ENCODE results near the gene AQP12B. TPM values are rescaled to one million over a fixed set of nuclear protein-coding genes. Genes with fewer than 3 reads are reported as not detected.
"Not testable (repeated sequence)": the region's sequence is repeated elsewhere in the genome, so short reads cannot be mapped to it uniquely, and the experiment has no call there.

The AQP12B gene
- total RNA-seq: not detected in 2 replicates

GRCh38 chr2:240682431-240683224 is at the start of gene AQP12B:
TSS of gene AQP12B (minus strand) at chr2:240682885. CDS start at chr2:240682837, 48 bp downstream.
- H3K27ac Mint-ChIP-seq; H3K4me1 Mint-ChIP-seq (ENCODE audit: low read depth); H3K36me3 Mint-ChIP-seq (ENCODE audit: low read depth); H3K9me3 Mint-ChIP-seq; DNase-seq (ENCODE audit: low spot score); H3K27me3 Mint-ChIP-seq (ENCODE audit: low read depth); intact Hi-C loops (cut with micrococcal nuclease); H3K4me3 Mint-ChIP-seq (ENCODE audit: low read depth): not testable (repeated sequence)

- H3K4me3 Mint-ChIP-seq (ENCODE audit: low read depth): no peak overlapping the region
- H3K27me3 Mint-ChIP-seq (ENCODE audit: low read depth): no peaks in the 10 kb centered on the region
- H3K36me3 Mint-ChIP-seq (ENCODE audit: low read depth): no peaks in the 10 kb centered on the region
- DNase-seq (ENCODE audit: low spot score): no peak
- intact Hi-C loops (cut with micrococcal nuclease): no loop called here
- H3K9me3 Mint-ChIP-seq: no peaks in the 10 kb centered on the region
- H3K27ac Mint-ChIP-seq: no peak overlapping the region
- no peaks in the 10 kb centered on the region for H3K4me1 Mint-ChIP-seq (ENCODE audit: low read depth)
Measured at GRCh38 chr2:240732184-240732583, 49.5 kb upstream of the AQP12B start.

GRCh38 chr2:240731178-240731545 is 48.5 kb upstream of the AQP12B start:
- no peak overlapping the region for H3K27ac Mint-ChIP-seq
- no peaks in the 10 kb centered on the region for H3K27me3 Mint-ChIP-seq (ENCODE audit: low read depth)
- intact Hi-C loops (cut with micrococcal nuclease): no loop called here
- no peaks in the 10 kb centered on the region for H3K4me1 Mint-ChIP-seq (ENCODE audit: low read depth)
- H3K4me3 Mint-ChIP-seq (ENCODE audit: low read depth): no peak overlapping the region
- H3K9me3 Mint-ChIP-seq: no peaks in the 10 kb centered on the region
- no peaks in the 10 kb centered on the region for H3K36me3 Mint-ChIP-seq (ENCODE audit: low read depth)
- no peak for DNase-seq (ENCODE audit: low spot score)

- intact Hi-C loops (cut with micrococcal nuclease): no loop called here
- Mint-ChIP-seq H3K27ac (no peak overlapping the region), H3K4me3 (ENCODE audit: low read depth) (no peak overlapping the region), H3K27me3 (ENCODE audit: low read depth) (no peaks in the 10 kb centered on the region), H3K36me3 (ENCODE audit: low read depth) (no peaks in the 10 kb centered on the region), H3K9me3 (no peaks in the 10 kb centered on the region), H3K4me1 (ENCODE audit: low read depth) (no peaks in the 10 kb centered on the region)
- no peak for DNase-seq (ENCODE audit: low spot score)
Measured at GRCh38 chr2:240730501-240731177, 48.0 kb upstream of the AQP12B start.

GRCh38 chr2:240728827-240729226 is 46.1 kb upstream of the AQP12B start:
- Mint-ChIP-seq H3K4me3 (ENCODE audit: low read depth) (no peak overlapping the region), H3K27me3 (ENCODE audit: low read depth) (no peaks in the 10 kb centered on the region), H3K36me3 (ENCODE audit: low read depth) (no peaks in the 10 kb centered on the region), H3K4me1 (ENCODE audit: low read depth) (no peaks in the 10 kb centered on the region), H3K27ac (no peak overlapping the region), H3K9me3 (no peaks in the 10 kb centered on the region)
- no peak for DNase-seq (ENCODE audit: low spot score)
- intact Hi-C loops (cut with micrococcal nuclease): no loop called here

- Mint-ChIP-seq H3K36me3 (ENCODE audit: low read depth) (no peaks in the 10 kb centered on the region), H3K9me3 (no peaks in the 10 kb centered on the region), H3K4me1 (ENCODE audit: low read depth) (no peaks in the 10 kb centered on the region), H3K27me3 (ENCODE audit: low read depth) (no peaks in the 10 kb centered on the region), H3K4me3 (ENCODE audit: low read depth) (no peak overlapping the region), H3K27ac (no peak overlapping the region)
- no peak for DNase-seq (ENCODE audit: low spot score)
- intact Hi-C loops (cut with micrococcal nuclease): no loop called here
Measured at GRCh38 chr2:240728361-240728760, 45.7 kb upstream of the AQP12B start.

GRCh38 chr2:240727913-240728312 is 45.2 kb upstream of the AQP12B start:
- no peak for DNase-seq (ENCODE audit: low spot score)
- H3K4me3 Mint-ChIP-seq (ENCODE audit: low read depth): no peak overlapping the region
- H3K36me3 Mint-ChIP-seq (ENCODE audit: low read depth): no peaks in the 10 kb centered on the region
- intact Hi-C loops (cut with micrococcal nuclease): no loop called here
- H3K27ac Mint-ChIP-seq: no peak overlapping the region
- H3K27me3 Mint-ChIP-seq (ENCODE audit: low read depth): no peaks in the 10 kb centered on the region
- H3K4me1 Mint-ChIP-seq (ENCODE audit: low read depth): no peaks in the 10 kb centered on the region
- no peaks in the 10 kb centered on the region for H3K9me3 Mint-ChIP-seq

- H3K27me3 Mint-ChIP-seq (ENCODE audit: low read depth): no peaks in the 10 kb centered on the region
- H3K4me1 Mint-ChIP-seq (ENCODE audit: low read depth): no peaks in the 10 kb centered on the region
- H3K9me3 Mint-ChIP-seq: no peaks in the 10 kb centered on the region
- no peak for DNase-seq (ENCODE audit: low spot score)
- intact Hi-C loops (cut with micrococcal nuclease): no loop called here
- H3K27ac Mint-ChIP-seq: no peak overlapping the region
- H3K36me3 Mint-ChIP-seq (ENCODE audit: low read depth): no peaks in the 10 kb centered on the region
- H3K4me3 Mint-ChIP-seq (ENCODE audit: low read depth): no peak overlapping the region
Measured at GRCh38 chr2:240727439-240727838, 44.8 kb upstream of the AQP12B start.

GRCh38 chr2:240726876-240727275 is 44.2 kb upstream of the AQP12B start:
- DNase-seq (ENCODE audit: low spot score): no peak
- Mint-ChIP-seq H3K36me3 (ENCODE audit: low read depth) (no peaks in the 10 kb centered on the region), H3K27ac (no peak overlapping the region), H3K27me3 (ENCODE audit: low read depth) (no peaks in the 10 kb centered on the region), H3K4me3 (ENCODE audit: low read depth) (no peak overlapping the region), H3K4me1 (ENCODE audit: low read depth) (no peaks in the 10 kb centered on the region), H3K9me3 (no peaks in the 10 kb centered on the region)
- intact Hi-C loops (cut with micrococcal nuclease): no loop called here

GRCh38 chr2:240725671-240726070 is 43.0 kb upstream of the AQP12B start:
- H3K27me3 Mint-ChIP-seq (ENCODE audit: low read depth): no peaks in the 10 kb centered on the region
- H3K9me3 Mint-ChIP-seq: no peaks in the 10 kb centered on the region
- DNase-seq (ENCODE audit: low spot score): no peak
- no peaks in the 10 kb centered on the region for H3K4me1 Mint-ChIP-seq (ENCODE audit: low read depth)
- no peak overlapping the region for H3K27ac Mint-ChIP-seq
- no peak overlapping the region for H3K4me3 Mint-ChIP-seq (ENCODE audit: low read depth)
- no peaks in the 10 kb centered on the region for H3K36me3 Mint-ChIP-seq (ENCODE audit: low read depth)
- intact Hi-C loops (cut with micrococcal nuclease): no loop called here

- Mint-ChIP-seq H3K9me3 (no peaks in the 10 kb centered on the region), H3K4me1 (ENCODE audit: low read depth) (no peaks in the 10 kb centered on the region), H3K27me3 (ENCODE audit: low read depth) (no peaks in the 10 kb centered on the region), H3K4me3 (ENCODE audit: low read depth) (no peak overlapping the region), H3K27ac (no peak overlapping the region), H3K36me3 (ENCODE audit: low read depth) (no peaks in the 10 kb centered on the region)
- intact Hi-C loops (cut with micrococcal nuclease): no loop called here
- no peak for DNase-seq (ENCODE audit: low spot score)
Measured at GRCh38 chr2:240725266-240725665, 42.6 kb upstream of the AQP12B start.

GRCh38 chr2:240724431-240724830 is 41.7 kb upstream of the AQP12B start:
- no peaks in the 10 kb centered on the region for H3K4me1 Mint-ChIP-seq (ENCODE audit: low read depth)
- no peaks in the 10 kb centered on the region for H3K9me3 Mint-ChIP-seq

GRCh38 chr2:240723851-240724250 is 41.2 kb upstream of the AQP12B start:
- Mint-ChIP-seq H3K4me3 (ENCODE audit: low read depth) (no peak overlapping the region), H3K27me3 (ENCODE audit: low read depth) (no peaks in the 10 kb centered on the region), H3K9me3 (no peaks in the 10 kb centered on the region), H3K27ac (no peak overlapping the region), H3K36me3 (ENCODE audit: low read depth) (no peaks in the 10 kb centered on the region), H3K4me1 (ENCODE audit: low read depth) (no peaks in the 10 kb centered on the region)
- DNase-seq (ENCODE audit: low spot score): no peak
- intact Hi-C loops (cut with micrococcal nuclease): no loop called here

More at GRCh38 chr2:240724431-240724830, 41.7 kb upstream of the AQP12B start:
- H3K4me3 Mint-ChIP-seq (ENCODE audit: low read depth): no peak overlapping the region
- H3K27me3 Mint-ChIP-seq (ENCODE audit: low read depth): no peaks in the 10 kb centered on the region
- H3K27ac Mint-ChIP-seq: no peak overlapping the region
- H3K36me3 Mint-ChIP-seq (ENCODE audit: low read depth): no peaks in the 10 kb centered on the region
- no peak for DNase-seq (ENCODE audit: low spot score)
- intact Hi-C loops (cut with micrococcal nuclease): no loop called here

Measured in activated T-helper 2 cell treated with anti-CD3 and anti-CD28 coated beads, Interferon-gamma antibody, Interleukin-2, Interleukin-4, amounts not matched to agents 10 μg/mL and 5 μg/mL and 100 μg/mL, durations not matched to agents 14 hours and 24 hours and 36 hours (primary cell).